ENCODE results near the gene CDC42.

GRCh38 chr1:22131875-22132486 is 79.5 kb downstream of the CDC42 start:
- TF ChIP-seq CTCF (conservative IDR thresholded peaks at IDR 0.05; ENCODE audit: low read length) (peak; percentile 86), EZH2phosphoT487 (IDR thresholded peaks at IDR 0.05; ENCODE audit: borderline replicate concordance) (no peak)
